B cell (primary cell): ENCODE results near the gene USP7.

Experiments used
- CTCF ChIP-seq: fragments of 200-600 bp; IDR thresholded peaks from one replicate; pipeline ENCODE4 v1.8.0; 2022; ENCODE audit warnings: antibody characterized with exemption, mild to moderate bottlenecking
- EZH2 ChIP-seq: IDR thresholded peaks from 2 replicates; pipeline ENCODE4 v1.6.1; 2012; ENCODE audit warnings: borderline replicate concordance, low read depth, mild to moderate bottlenecking, moderate library complexity, low read length; ENCODE audit not compliant: insufficient read depth, poor library complexity, severe bottlenecking

- TF ChIP-seq CTCF (no peak), EZH2 (no peak)
These were observed 7.7 kb upstream of the USP7 start for GRCh38 chr16:8971416-8971815.
